DOHH2 (cell line): Measurements from ENCODE around the gene SPDYC.

Source experiments
- H3F3A ChIP-seq: fragments of 200-600 bp; sonication (generic), shearing (Covaris generic); 2 replicates; pipeline ENCODE4 v1.6.0; 2016; ENCODE audit warnings: antibody characterized with exemption, mild to moderate bottlenecking; ENCODE audit not compliant: control insufficient read depth, insufficient read depth
- H3K27ac ChIP-seq: fragments of 200-600 bp; sonication (generic); 2 replicates; pipeline ENCODE4 v1.5.1; 2014; ENCODE audit warnings: low read depth, mild to moderate bottlenecking, low read length, moderate library complexity
- H3K27me3 ChIP-seq: fragments of 200-600 bp; sonication (generic); 2 replicates; pipeline ENCODE4 v1.6.1; 2014; ENCODE audit warnings: mild to moderate bottlenecking, low read length, mixed read lengths; ENCODE audit not compliant: control insufficient read depth
- H3K36me3 ChIP-seq: fragments of 200-600 bp; sonication (generic); 2 replicates; pipeline ENCODE4 v1.6.1; 2014; ENCODE audit warnings: mild to moderate bottlenecking, low read length, moderate library complexity, mixed read lengths; ENCODE audit not compliant: control insufficient read depth
- H3K4me1 ChIP-seq: fragments of 200-600 bp; sonication (generic); 2 replicates; pipeline ENCODE4 v1.6.1; 2014; ENCODE audit warnings: mild to moderate bottlenecking, low read length, mixed read lengths; ENCODE audit not compliant: control insufficient read depth
- H3K4me2 ChIP-seq: fragments of 200-600 bp; sonication (generic); 2 replicates; pipeline ENCODE4 v1.6.0; 2014; ENCODE audit warnings: mild to moderate bottlenecking, low read length, moderate library complexity
- H3K4me3 ChIP-seq: fragments of 200-600 bp; sonication (generic); 2 replicates; pipeline ENCODE4 v1.5.1; 2014; ENCODE audit warnings: mild to moderate bottlenecking, low read length, mixed read lengths
- H3K79me2 ChIP-seq: fragments of 200-600 bp; sonication (generic); 2 replicates; pipeline ENCODE4 v1.6.1; 2014; ENCODE audit warnings: mild to moderate bottlenecking, low read length, mixed read lengths; ENCODE audit not compliant: control insufficient read depth
- H3K9me2 ChIP-seq: fragments of 200-600 bp; sonication (generic); replicated peaks from 2 replicates; pipeline ENCODE4 v1.6.1; 2014; ENCODE audit warnings: mild to moderate bottlenecking, low read length, mixed read lengths; ENCODE audit not compliant: control insufficient read depth
- H3K9me3 ChIP-seq: fragments of 200-600 bp; sonication (generic); 2 replicates; pipeline ENCODE4 v1.6.1; 2014; ENCODE audit warnings: antibody characterized with exemption, low read length, mixed read lengths; ENCODE audit not compliant: control insufficient read depth, insufficient read depth
- H4K20me1 ChIP-seq: fragments of 200-600 bp; sonication (generic); 2 replicates; pipeline ENCODE4 v1.6.0; 2014; ENCODE audit warnings: low read depth, mild to moderate bottlenecking, antibody characterized with exemption, low read length, moderate library complexity; ENCODE audit not compliant: control insufficient read depth, insufficient read depth
- CTCF ChIP-seq: fragments of 200-600 bp; sonication (generic); IDR thresholded peaks from one replicate; pipeline ENCODE4 v1.5.1; 2014; ENCODE audit warnings: antibody characterized with exemption, mild to moderate bottlenecking, low read depth, low read length; ENCODE audit not compliant: poor library complexity, severe bottlenecking
- EZH2phosphoT487 ChIP-seq: fragments of 200-600 bp; sonication (generic); IDR thresholded peaks from 2 replicates; pipeline ENCODE4 v1.6.1; 2017; ENCODE audit warnings: borderline replicate concordance, mild to moderate bottlenecking, antibody characterized with exemption, low read length, moderate library complexity, mixed read lengths

Gene SPDYC

GRCh38 chr11:65187971-65188461 is 18.0 kb downstream of the SPDYC start:
- Histone ChIP-seq H3K79me2 (peaks cover 11% of the 10 kb centered on the region), H3K9me3 (no peaks in the 10 kb centered on the region)

GRCh38 chr11:65188486-65188885 is 18.5 kb downstream of the SPDYC start:
- no peaks in the 10 kb centered on the region for H4K20me1 ChIP-seq
- no peaks in the 10 kb centered on the region for H3K9me2 ChIP-seq
- peaks cover under 1% of the 10 kb centered on the region; the same call in 1 of the 2 replicates for H3K4me1 ChIP-seq
- no peaks in the 10 kb centered on the region for H3K9me3 ChIP-seq
- no peak overlapping the region for H3K4me2 ChIP-seq
- peaks cover 7% of the 10 kb centered on the region for H3K79me2 ChIP-seq
- H3K4me3 ChIP-seq, result no peak overlapping the region
- no peak overlapping the region for H3K27ac ChIP-seq
- TF ChIP-seq EZH2phosphoT487 (no peak), CTCF (no peak)
- peaks cover 71% of the 10 kb centered on the region for H3K36me3 ChIP-seq
- no peaks in the 10 kb centered on the region for H3K27me3 ChIP-seq
- H3F3A ChIP-seq, result peaks cover 3% of the 10 kb centered on the region; the same call in 1 of the 2 replicates

More at GRCh38 chr11:65187971-65188461, 18.0 kb downstream of the SPDYC start:
- TF ChIP-seq EZH2phosphoT487, result no peak
- no peak for TF ChIP-seq CTCF
- no peak overlapping the region for H3K4me2 ChIP-seq
- H3K4me1 ChIP-seq, result peaks cover 5% of the 10 kb centered on the region
- H3F3A ChIP-seq, result peaks cover 3% of the 10 kb centered on the region; the same call in 1 of the 2 replicates
- peaks cover 74% of the 10 kb centered on the region for H3K36me3 ChIP-seq
- no peak overlapping the region for H3K4me3 ChIP-seq
- no peak overlapping the region for H3K27ac ChIP-seq
- no peaks in the 10 kb centered on the region for H4K20me1 ChIP-seq
- no peaks in the 10 kb centered on the region for H3K27me3 ChIP-seq
- H3K9me2 ChIP-seq, result no peaks in the 10 kb centered on the region

GRCh38 chr11:65189191-65189590 is 19.2 kb downstream of the SPDYC start:
- H3K4me1 ChIP-seq, result no peaks in the 10 kb centered on the region
- H3K4me2 ChIP-seq, result no peak overlapping the region
- no peak overlapping the region for H3K4me3 ChIP-seq
- no peaks in the 10 kb centered on the region for H3K9me2 ChIP-seq
- H3K36me3 ChIP-seq, result peaks cover 67% of the 10 kb centered on the region
- no peaks in the 10 kb centered on the region for H4K20me1 ChIP-seq
- no peaks in the 10 kb centered on the region for H3K79me2 ChIP-seq
- TF ChIP-seq EZH2phosphoT487 (no peak), CTCF (no peak)
- H3K27me3 ChIP-seq, result no peaks in the 10 kb centered on the region
- H3K9me3 ChIP-seq, result no peaks in the 10 kb centered on the region
- peaks cover 3% of the 10 kb centered on the region; the same call in 1 of the 2 replicates for H3F3A ChIP-seq
- no peak overlapping the region for H3K27ac ChIP-seq
